Immature natural killer cell (primary cell): Measurements from ENCODE around the gene FGL2. TPM values are rescaled to one million over a fixed set of nuclear protein-coding genes. Genes with fewer than 3 reads are reported as not detected.
A peak's percentile ranks its signal among the peaks of the same experiment; 100 is the strongest.

ENCODE experiments used
- DNase-seq, 3 donors: peaks; one replicate each; pipeline ENCODE4 v3.0.0; 2022; ENCODE audit warnings: mixed read lengths in 1 of 3
- H3K27ac Mint-ChIP-seq, 6 donors: one replicate each; pipeline ENCODE4 v1.8.0; 2020; ENCODE audit warnings: mixed read lengths in 6 of 6, mild to moderate bottlenecking in 5 of 6, inconsistent platforms in 4 of 6, moderate library complexity in 3 of 6
- H3K27me3 Mint-ChIP-seq, 3 donors: one replicate each; pipeline ENCODE4 v1.8.0; 2020 to 2021; ENCODE audit warnings: low read depth in 3 of 3, mild to moderate bottlenecking in 3 of 3, mixed read lengths in 3 of 3, moderate library complexity in 3 of 3, inconsistent platforms in 1 of 3
- H3K36me3 Mint-ChIP-seq, 3 donors: one replicate each; pipeline ENCODE4 v1.8.0; 2020; ENCODE audit warnings: mixed read lengths in 3 of 3, inconsistent platforms in 2 of 3, mild to moderate bottlenecking in 2 of 3
- H3K4me1 Mint-ChIP-seq, 2 donors: one replicate each; pipeline ENCODE4 v1.8.0; 2020; ENCODE audit warnings: inconsistent platforms in 2 of 2, mild to moderate bottlenecking in 2 of 2, mixed read lengths in 2 of 2, moderate library complexity in 1 of 2
- H3K4me3 Mint-ChIP-seq, 5 donors: one replicate each; pipeline ENCODE4 v1.8.0; 2020; ENCODE audit warnings: mild to moderate bottlenecking in 5 of 5, mixed read lengths in 5 of 5, inconsistent platforms in 3 of 5, moderate library complexity in 3 of 5
- H3K9me3 Mint-ChIP-seq, 6 donors: one replicate each; pipeline ENCODE4 v1.8.0; 2020; ENCODE audit warnings: mild to moderate bottlenecking in 6 of 6, mixed read lengths in 6 of 6, inconsistent platforms in 4 of 6, moderate library complexity in 3 of 6
- polyA plus RNA-seq, 3 donors: library from polyadenylated mRNA; unstranded; fragments of 300-500 nt; fragmentation: Illumina TruSeq; gene quantifications; one replicate each; pipeline ENCODE4 v1.2.3, GENCODE V29; 2021

Gene FGL2
- polyA plus RNA-seq: 10 to 100 TPM; 32.2 to 59.4 (median 37.9) TPM

- Mint-ChIP-seq H3K27me3 (no peaks in the 10 kb centered on the region), H3K4me3 (peak within 1 kb of the TSS; percentile 87 to 95 (median 93)), H3K4me1 (peaks cover 55 to 74% of the 10 kb centered on the region in 2 donors), H3K9me3 (no peaks in the 10 kb centered on the region), H3K36me3 (peaks cover 0 to 5% (median 0%) of the 10 kb centered on the region in 3 donors), H3K27ac (peak within 1 kb of the TSS; percentile 88 to 95 (median 92))
- peak; percentile 32 to 49 (median 38) for DNase-seq
Measured at GRCh38 chr7:77199013-77199966, at the start of gene FGL2. Gene FGL2 (minus strand): TSS chr7:77199819. CDS start chr7:77199793, 26 bp downstream.

- H3K27ac Mint-ChIP-seq: no peak overlapping the region
- peaks cover 11 to 12% of the 10 kb centered on the region in 2 donors for H3K4me1 Mint-ChIP-seq
- H3K4me3 Mint-ChIP-seq: no peak overlapping the region
- DNase-seq: no peak
- H3K9me3 Mint-ChIP-seq: no peaks in the 10 kb centered on the region
- H3K27me3 Mint-ChIP-seq: peaks cover 0 to 3% (median 0%) of the 10 kb centered on the region in 3 donors
- H3K36me3 Mint-ChIP-seq: peaks cover 0 to 9% (median 3%) of the 10 kb centered on the region in 3 donors
Measured at GRCh38 chr7:77248154-77248553, 48.5 kb upstream of the FGL2 start.

GRCh38 chr7:77247206-77247850, 47.7 kb upstream of the FGL2 start:
- Mint-ChIP-seq H3K4me1 (peaks cover 7 to 9% of the 10 kb centered on the region in 2 donors), H3K36me3 (peaks cover 0 to 15% (median 6%) of the 10 kb centered on the region in 3 donors), H3K9me3 (no peaks in the 10 kb centered on the region), H3K4me3 (no peak overlapping the region), H3K27me3 (peaks cover 0 to 3% (median 0%) of the 10 kb centered on the region in 3 donors), H3K27ac (no peak overlapping the region)
- peak; percentile 73 to 79 (median 73) for DNase-seq

- Mint-ChIP-seq H3K9me3 (no peaks in the 10 kb centered on the region), H3K27ac (peak overlapping the region in 1 of 6 donors; percentile 59), H3K27me3 (peaks cover 0 to 3% (median 0%) of the 10 kb centered on the region in 3 donors), H3K4me1 (peaks cover 7 to 9% of the 10 kb centered on the region in 2 donors), H3K4me3 (peak overlapping the region in 2 of 5 donors; percentile 13 to 43), H3K36me3 (peaks cover 4 to 24% (median 12%) of the 10 kb centered on the region in 3 donors)
- no peak for DNase-seq
Measured at GRCh38 chr7:77246026-77246640, 46.5 kb upstream of the FGL2 start.

DNA sequence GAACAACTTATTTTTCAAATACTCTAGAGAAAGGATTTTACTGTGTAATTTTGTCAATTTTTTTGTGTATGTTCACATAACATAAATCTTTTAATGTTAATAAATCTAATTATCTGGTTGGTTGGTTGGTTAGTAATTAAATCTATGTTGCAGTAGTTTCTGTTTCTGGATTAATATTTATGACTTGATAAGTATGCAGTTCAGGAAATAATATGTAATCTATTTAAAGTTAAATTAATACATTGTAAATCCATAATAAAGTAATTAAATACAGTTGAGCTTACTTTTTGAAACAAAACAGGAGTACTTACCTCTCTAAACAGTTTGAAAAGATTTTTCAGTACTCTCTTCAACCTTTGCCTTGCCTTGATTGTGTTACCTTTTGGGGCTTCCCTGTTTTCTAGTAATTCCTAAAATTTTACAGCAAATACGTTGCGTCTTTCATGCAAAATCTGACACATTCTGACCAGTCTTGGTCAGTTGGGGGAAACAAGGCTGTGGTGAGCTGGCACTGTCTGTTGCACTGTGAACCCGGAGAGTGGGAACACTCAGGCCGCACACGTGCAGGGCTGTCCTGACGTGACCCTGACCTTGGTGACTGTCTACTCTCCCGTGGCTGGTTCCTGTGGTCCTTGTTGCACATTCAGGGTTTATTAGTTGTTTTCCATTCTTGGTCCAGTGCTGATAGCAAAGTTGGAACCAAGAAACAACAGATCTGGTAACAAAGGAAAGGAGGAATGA, 45.6 kb upstream of the FGL2 start:
- H3K36me3 Mint-ChIP-seq: peaks cover 4 to 21% (median 12%) of the 10 kb centered on the region in 3 donors
- H3K4me1 Mint-ChIP-seq: peaks cover 7 to 9% of the 10 kb centered on the region in 2 donors
- peaks cover 0 to 3% (median 0%) of the 10 kb centered on the region in 3 donors for H3K27me3 Mint-ChIP-seq
- H3K27ac Mint-ChIP-seq: no peak overlapping the region
- DNase-seq: no peak
- no peaks in the 10 kb centered on the region for H3K9me3 Mint-ChIP-seq
- no peak overlapping the region for H3K4me3 Mint-ChIP-seq

- no peak overlapping the region for H3K4me3 Mint-ChIP-seq
- no peaks in the 10 kb centered on the region for H3K9me3 Mint-ChIP-seq
- peaks cover 9 to 13% of the 10 kb centered on the region in 2 donors for H3K4me1 Mint-ChIP-seq
- H3K27me3 Mint-ChIP-seq: no peaks in the 10 kb centered on the region
- H3K36me3 Mint-ChIP-seq: peaks cover 7 to 21% (median 15%) of the 10 kb centered on the region in 3 donors
- H3K27ac Mint-ChIP-seq: peak overlapping the region in 1 of 6 donors; percentile 36
- no peak for DNase-seq
Measured at GRCh38 chr7:77244222-77244934, 44.8 kb upstream of the FGL2 start.

DNA sequence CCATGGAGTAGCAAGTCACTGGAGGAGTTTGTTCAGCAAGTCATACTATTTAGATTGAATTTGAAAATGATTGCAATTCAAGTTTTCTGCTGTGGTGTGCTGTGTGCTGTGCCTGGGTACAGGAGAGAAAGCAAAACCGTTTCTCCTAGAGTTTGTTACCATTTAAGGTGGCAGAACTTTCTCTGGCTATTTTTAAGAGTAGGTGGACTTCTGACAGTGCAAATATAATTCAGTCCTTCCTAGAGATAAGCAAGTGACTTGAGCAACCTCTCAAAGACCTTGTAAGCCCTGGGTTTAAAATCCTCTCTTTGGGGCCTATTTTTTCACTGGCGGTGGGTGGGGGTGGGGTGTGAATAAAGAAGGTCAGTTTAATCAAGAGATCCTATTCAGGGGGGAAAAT, 42.9 kb upstream of the FGL2 start:
- peak overlapping the region in 1 of 6 donors; percentile 29 for H3K27ac Mint-ChIP-seq
- H3K4me1 Mint-ChIP-seq: peaks cover 11 to 22% of the 10 kb centered on the region in 2 donors
- H3K9me3 Mint-ChIP-seq: no peaks in the 10 kb centered on the region
- DNase-seq: no peak
- peaks cover 13 to 33% (median 30%) of the 10 kb centered on the region in 3 donors for H3K36me3 Mint-ChIP-seq
- H3K27me3 Mint-ChIP-seq: no peaks in the 10 kb centered on the region
- H3K4me3 Mint-ChIP-seq: no peak overlapping the region

GRCh38 chr7:77242068-77242467, 42.4 kb upstream of the FGL2 start:
- peaks cover 9 to 22% of the 10 kb centered on the region in 2 donors for H3K4me1 Mint-ChIP-seq
- H3K27ac Mint-ChIP-seq: peak overlapping the region in 1 of 6 donors; percentile 60

GRCh38 chr7:77239471-77239870, 39.9 kb upstream of the FGL2 start:
- no peaks in the 10 kb centered on the region for H3K27me3 Mint-ChIP-seq
- peaks cover 4 to 14% of the 10 kb centered on the region in 2 donors for H3K4me1 Mint-ChIP-seq
- no peak for DNase-seq
- peaks cover 18 to 39% (median 36%) of the 10 kb centered on the region in 3 donors for H3K36me3 Mint-ChIP-seq
- no peaks in the 10 kb centered on the region for H3K9me3 Mint-ChIP-seq
- H3K4me3 Mint-ChIP-seq: no peak overlapping the region
- H3K27ac Mint-ChIP-seq: peak overlapping the region in 1 of 6 donors; percentile 1

More at GRCh38 chr7:77242068-77242467, 42.4 kb upstream of the FGL2 start:
- peaks cover 14 to 35% (median 35%) of the 10 kb centered on the region in 3 donors for H3K36me3 Mint-ChIP-seq
- H3K9me3 Mint-ChIP-seq: no peaks in the 10 kb centered on the region
- no peaks in the 10 kb centered on the region for H3K27me3 Mint-ChIP-seq
- H3K4me3 Mint-ChIP-seq: no peak overlapping the region
- no peak for DNase-seq

- H3K27ac Mint-ChIP-seq: peak overlapping the region in 1 of 6 donors; percentile 73
- H3K4me3 Mint-ChIP-seq: no peak overlapping the region
- peaks cover 4 to 14% of the 10 kb centered on the region in 2 donors for H3K4me1 Mint-ChIP-seq
- H3K36me3 Mint-ChIP-seq: peaks cover 18 to 43% (median 35%) of the 10 kb centered on the region in 3 donors
- H3K9me3 Mint-ChIP-seq: no peaks in the 10 kb centered on the region
- DNase-seq: no peak
- no peaks in the 10 kb centered on the region for H3K27me3 Mint-ChIP-seq
Measured at GRCh38 chr7:77238703-77239136, 39.1 kb upstream of the FGL2 start.

DNA sequence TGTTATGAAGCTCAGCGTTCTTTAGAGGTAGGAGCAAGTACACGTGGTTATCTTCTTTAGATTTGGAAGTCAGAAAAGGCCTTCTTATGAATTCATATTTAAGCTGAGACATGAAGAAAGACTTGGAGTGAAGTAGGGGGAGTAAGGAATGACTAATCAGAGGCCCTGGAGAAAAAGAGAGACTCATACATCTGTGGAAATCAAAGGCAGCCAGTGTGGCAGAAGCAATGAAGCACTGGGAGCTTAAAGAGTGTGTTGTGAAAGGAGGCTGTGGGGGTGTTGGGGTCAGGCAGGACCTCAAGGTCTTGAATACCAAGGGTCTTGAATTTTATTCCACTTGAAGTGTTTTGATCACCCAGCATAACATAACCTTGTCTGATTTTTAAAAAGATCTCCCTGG, 35.7 kb upstream of the FGL2 start:
- DNase-seq: no peak
- Mint-ChIP-seq H3K27me3 (no peaks in the 10 kb centered on the region), H3K4me3 (no peak overlapping the region), H3K9me3 (peaks cover 1 to 14% (median 8%) of the 10 kb centered on the region in 6 donors), H3K36me3 (peaks cover 21 to 46% (median 31%) of the 10 kb centered on the region in 3 donors), H3K27ac (peak overlapping the region in 1 of 6 donors; percentile 6), H3K4me1 (peaks cover 4 to 14% of the 10 kb centered on the region in 2 donors)

DNA sequence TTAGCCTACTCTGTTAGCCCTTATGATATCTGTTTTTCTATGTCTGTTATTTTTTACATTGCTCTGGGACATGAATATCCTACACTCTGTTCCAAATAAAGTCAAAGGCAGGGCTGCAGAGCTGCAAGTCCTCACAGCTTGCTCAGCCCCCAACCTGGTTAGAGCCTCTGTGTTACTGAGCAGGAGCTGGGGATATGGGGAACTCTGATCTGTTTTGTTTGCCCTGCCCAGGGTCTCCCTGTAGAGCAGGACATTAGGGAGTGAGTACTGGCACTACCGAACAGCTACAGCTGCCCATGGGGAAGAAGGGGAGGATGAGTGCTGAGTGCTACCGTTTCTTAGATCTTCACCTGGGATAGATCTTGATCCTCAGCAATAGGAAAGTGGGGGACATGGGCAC, 32.8 kb upstream of the FGL2 start:
- Mint-ChIP-seq H3K27ac (no peak overlapping the region), H3K27me3 (peaks cover 0 to 2% (median 0%) of the 10 kb centered on the region in 3 donors), H3K9me3 (peaks cover 4 to 20% (median 13%) of the 10 kb centered on the region in 6 donors), H3K4me1 (no peaks in the 10 kb centered on the region), H3K36me3 (peaks cover 16 to 46% (median 27%) of the 10 kb centered on the region in 3 donors), H3K4me3 (no peak overlapping the region)
- no peak for DNase-seq
